ENCODE data around the gene PIGR. TPM values are rescaled to one million over a fixed set of nuclear protein-coding genes. Genes with fewer than 3 reads are reported as not detected.
"Not testable (repeated sequence)": the region's sequence is repeated elsewhere in the genome, so short reads cannot be mapped to it uniquely, and the experiment has no call there.

The PIGR gene
- total and polyA plus RNA-seq, 3 experiments from 2014 or later, result 0.04 to 0.33 TPM; not detected in 1

DNA sequence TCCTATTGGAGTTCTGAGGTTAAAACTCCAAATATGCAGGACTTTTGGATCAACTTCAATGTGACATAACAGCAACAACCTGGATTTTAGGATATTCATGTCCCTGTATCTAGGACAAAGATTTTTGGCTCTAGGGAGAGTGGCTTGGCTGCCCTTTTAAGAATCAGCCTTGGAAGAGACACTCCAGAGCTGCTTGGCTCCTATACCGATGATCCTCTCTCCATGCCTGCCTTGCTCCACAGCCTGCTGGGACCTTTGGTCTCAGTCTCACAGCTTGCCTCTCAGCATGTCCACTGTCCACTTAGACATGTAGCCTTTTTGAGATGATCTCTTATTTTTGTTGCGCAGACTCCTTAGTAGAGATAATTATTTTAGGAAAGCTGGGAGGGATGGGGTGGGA lies 20.0 kb downstream of the PIGR start:
- no peaks in the 10 kb centered on the region for H3K9me3 Mint-ChIP-seq
- peak overlapping the region in 5 of 8 donors; percentile 47 to 80 (median 69) for H3K27ac Mint-ChIP-seq
- H3K4me1 Mint-ChIP-seq, result peaks cover 31 to 39% (median 32%) of the 10 kb centered on the region in 3 donors
- no peak for DNase-seq
- H3K27me3 Mint-ChIP-seq, result no peaks in the 10 kb centered on the region
- H3K4me1 ChIP-seq (ENCODE audit: insufficient read depth, low read length), result peaks cover 61% of the 10 kb centered on the region
- ChIA-PET CTCF (interaction anchor here (0.9 to 10.0 kb wide), 6 partner anchors 10 to 192 kb away, joined by 3 to 138 read pairs (median 6); no protein-coding TSS in a partner anchor), POLR2A (interaction anchor here (0.8 kb wide), 1 partner anchor 9 kb away, joined by 3 read pairs; no protein-coding TSS in a partner anchor)
- no peaks in the 10 kb centered on the region for H3K9me3 ChIP-seq (ENCODE audit: low read length)
- no peaks in the 10 kb centered on the region for H3K27me3 ChIP-seq (ENCODE audit: insufficient read depth, low read length, poor library complexity, severe bottlenecking)
- H3K36me3 ChIP-seq (ENCODE audit: insufficient read depth, low read length), result no peaks in the 10 kb centered on the region
- H3K27ac ChIP-seq (ENCODE audit: low read depth, low read length), result no peak overlapping the region
- H3K36me3 Mint-ChIP-seq, result peaks cover 0 to 6% (median 0%) of the 10 kb centered on the region in 3 donors
- H3K4me3 Mint-ChIP-seq, result no peak overlapping the region
- no peak overlapping the region for H3K4me3 ChIP-seq (ENCODE audit: low read length)

DNA sequence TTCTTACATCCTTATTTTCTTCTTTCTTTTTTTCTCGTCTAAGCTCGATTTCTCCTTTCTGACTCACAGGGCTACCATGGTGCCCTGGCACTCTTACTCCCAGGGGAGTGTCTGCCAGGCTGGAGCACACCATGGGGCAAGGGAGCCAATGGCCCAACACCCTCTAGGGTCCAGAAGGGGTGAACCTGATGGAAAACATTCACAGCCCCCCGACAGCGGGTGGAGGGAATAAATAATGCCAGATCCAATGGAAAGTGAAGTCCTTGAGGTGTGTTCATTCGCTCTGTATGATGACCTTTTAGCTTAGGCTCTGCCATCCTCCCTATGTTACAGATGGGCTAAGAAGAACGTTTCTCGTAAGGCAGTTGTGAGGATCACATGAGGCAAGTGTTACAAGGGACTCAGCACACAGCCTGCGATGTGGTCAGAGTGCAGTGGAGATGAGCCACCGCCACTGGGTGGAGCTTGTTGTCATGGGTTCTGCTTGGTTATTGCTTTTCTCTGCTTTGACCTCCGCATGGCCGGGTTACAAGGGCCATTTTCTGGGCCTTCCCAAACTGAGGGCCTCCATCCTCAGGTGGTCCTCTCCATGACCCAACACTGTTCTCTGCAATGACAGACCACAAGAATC lies 21.0 kb downstream of the PIGR start:
- peaks cover 28 to 35% (median 29%) of the 10 kb centered on the region in 3 donors for H3K4me1 Mint-ChIP-seq
- H3K36me3 Mint-ChIP-seq, result peaks cover 3 to 16% (median 8%) of the 10 kb centered on the region in 3 donors
- ChIA-PET POLR2A (interaction anchor here (0.5 to 1.5 kb wide), 8 partner anchors 13 to 396 kb away, joined by 3 to 7 read pairs (median 4); partner anchors contain the start of gene CD55), CTCF (interaction anchor here (0.8 to 10.0 kb wide), 11 partner anchors 8 to 199 kb away, joined by 3 to 138 read pairs (median 5); partner anchors contain the start of gene IL20)
- Histone ChIP-seq H3K36me3 (ENCODE audit: insufficient read depth, low read length) (no peaks in the 10 kb centered on the region), H3K27ac (ENCODE audit: low read depth, low read length) (peak overlapping the region; percentile 27), H3K9me3 (ENCODE audit: low read length) (no peaks in the 10 kb centered on the region), H3K4me3 (ENCODE audit: low read length) (no peak overlapping the region), H3K27me3 (ENCODE audit: insufficient read depth, low read length, poor library complexity, severe bottlenecking) (no peaks in the 10 kb centered on the region), H3K4me1 (ENCODE audit: insufficient read depth, low read length) (peaks cover 51% of the 10 kb centered on the region)
- no peak overlapping the region for H3K27ac Mint-ChIP-seq
- no peaks in the 10 kb centered on the region for H3K9me3 Mint-ChIP-seq
- DNase-seq, result peak; percentile 32 to 83 (median 63)
- H3K27me3 Mint-ChIP-seq, result no peaks in the 10 kb centered on the region
- H3K4me3 Mint-ChIP-seq, result no peak overlapping the region

DNA sequence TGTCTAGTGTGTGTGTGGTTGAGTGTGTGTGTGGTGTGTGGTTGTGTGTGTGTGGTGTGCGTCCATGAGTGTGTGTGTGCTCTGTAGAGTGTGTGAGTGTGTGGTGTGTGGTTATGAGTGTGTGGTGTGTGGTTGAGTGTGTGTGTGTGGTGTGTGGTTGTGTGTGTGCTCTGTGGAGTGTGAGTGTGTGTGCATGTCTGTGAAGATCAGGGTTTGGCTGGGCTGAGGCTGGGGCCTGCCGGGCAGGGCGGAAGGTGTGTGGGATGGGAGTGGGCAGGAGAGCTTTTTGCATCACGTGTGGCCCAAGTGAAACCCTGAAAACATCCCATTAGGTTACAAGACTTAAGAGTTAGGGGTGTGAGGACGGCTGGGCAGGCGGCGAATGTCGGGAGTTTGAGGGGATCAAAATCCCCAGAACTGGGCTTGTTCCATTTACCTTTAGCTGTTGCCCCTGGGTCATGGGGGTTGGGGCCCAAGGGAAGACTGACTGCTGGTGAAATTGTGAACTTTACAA lies 21.6 kb downstream of the PIGR start:
- H3K27me3 Mint-ChIP-seq, result no peaks in the 10 kb centered on the region
- ChIA-PET CTCF (interaction anchor here (0.8 to 10.0 kb wide), 11 partner anchors 9 to 198 kb away, joined by 3 to 138 read pairs (median 5); partner anchors contain the start of gene IL20), POLR2A (interaction anchor here (0.9 to 1.5 kb wide), 5 partner anchors 16 to 397 kb away, joined by 3 to 5 read pairs (median 3); partner anchors contain the start of gene CD55)
- H3K4me3 Mint-ChIP-seq, result no peak overlapping the region
- no peak overlapping the region for H3K27ac Mint-ChIP-seq
- Histone ChIP-seq H3K27me3 (ENCODE audit: insufficient read depth, low read length, poor library complexity, severe bottlenecking) (no peaks in the 10 kb centered on the region), H3K27ac (ENCODE audit: low read depth, low read length) (peak overlapping the region; percentile 7), H3K4me1 (ENCODE audit: insufficient read depth, low read length) (peaks cover 45% of the 10 kb centered on the region), H3K4me3 (ENCODE audit: low read length) (peak overlapping the region; percentile 81), H3K9me3 (ENCODE audit: low read length) (no peaks in the 10 kb centered on the region), H3K36me3 (ENCODE audit: insufficient read depth, low read length) (no peaks in the 10 kb centered on the region)
- DNase-seq, result peak in 1 of 5 donors; percentile 56
- no peaks in the 10 kb centered on the region for H3K9me3 Mint-ChIP-seq
- H3K4me1 Mint-ChIP-seq, result peaks cover 26 to 32% (median 29%) of the 10 kb centered on the region in 3 donors
- H3K36me3 Mint-ChIP-seq, result peaks cover 7 to 20% (median 13%) of the 10 kb centered on the region in 3 donors

DNA sequence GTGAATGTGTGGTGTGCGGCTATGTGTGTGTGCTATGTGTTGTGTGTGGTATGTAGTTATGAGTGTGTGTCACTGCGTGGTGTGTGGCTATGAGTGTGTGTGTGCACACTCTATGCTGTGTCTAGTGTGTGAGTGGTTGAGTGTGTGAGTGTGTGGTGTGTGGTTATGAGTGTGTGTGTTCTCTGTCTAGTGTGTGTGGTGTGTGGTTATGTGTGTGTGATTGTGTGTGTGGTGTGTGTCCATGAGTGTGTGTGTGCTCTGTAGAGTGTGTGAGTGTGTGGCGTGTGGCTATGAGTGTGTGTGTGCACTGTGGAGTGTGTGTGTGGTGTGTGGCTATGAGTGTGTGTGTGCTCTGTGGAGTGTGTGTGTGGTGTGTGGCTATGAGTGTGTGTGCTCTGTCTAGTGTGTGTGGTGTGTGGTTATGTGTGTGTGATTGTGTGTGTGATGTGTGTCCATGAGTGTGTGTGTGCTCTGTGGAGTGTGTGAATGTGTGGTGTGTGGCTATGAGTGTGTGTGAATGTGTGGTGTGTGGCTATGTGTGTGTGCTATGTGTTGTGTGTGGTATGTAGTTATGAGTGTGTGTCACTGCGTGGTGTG lies 22.2 kb downstream of the PIGR start:
- H3K4me3 ChIP-seq (ENCODE audit: low read length), result peak overlapping the region; percentile 81
- ChIA-PET POLR2A (interaction anchor here (1.5 to 3.7 kb wide), 3 partner anchors 15 to 189 kb away, joined by 5 to 22 read pairs (median 5); no protein-coding TSS in a partner anchor), CTCF (interaction anchor here (0.8 to 10.0 kb wide), 9 partner anchors 9 to 198 kb away, joined by 3 to 138 read pairs (median 5); partner anchors contain the start of gene IL20)
- H3K9me3 Mint-ChIP-seq; H3K27me3 Mint-ChIP-seq; H3K27me3 ChIP-seq (ENCODE audit: insufficient read depth, low read length, poor library complexity, severe bottlenecking); H3K36me3 ChIP-seq (ENCODE audit: insufficient read depth, low read length); H3K27ac Mint-ChIP-seq; H3K9me3 ChIP-seq (ENCODE audit: low read length); DNase-seq; H3K4me3 Mint-ChIP-seq: not testable (repeated sequence)
- peaks cover 44% of the 10 kb centered on the region for H3K4me1 ChIP-seq (ENCODE audit: insufficient read depth, low read length)
- Mint-ChIP-seq H3K36me3 (peaks cover 7 to 23% (median 13%) of the 10 kb centered on the region in 3 donors), H3K4me1 (peaks cover 24 to 32% (median 27%) of the 10 kb centered on the region in 3 donors)
- H3K27ac ChIP-seq (ENCODE audit: low read depth, low read length), result peak overlapping the region; percentile 7

DNA sequence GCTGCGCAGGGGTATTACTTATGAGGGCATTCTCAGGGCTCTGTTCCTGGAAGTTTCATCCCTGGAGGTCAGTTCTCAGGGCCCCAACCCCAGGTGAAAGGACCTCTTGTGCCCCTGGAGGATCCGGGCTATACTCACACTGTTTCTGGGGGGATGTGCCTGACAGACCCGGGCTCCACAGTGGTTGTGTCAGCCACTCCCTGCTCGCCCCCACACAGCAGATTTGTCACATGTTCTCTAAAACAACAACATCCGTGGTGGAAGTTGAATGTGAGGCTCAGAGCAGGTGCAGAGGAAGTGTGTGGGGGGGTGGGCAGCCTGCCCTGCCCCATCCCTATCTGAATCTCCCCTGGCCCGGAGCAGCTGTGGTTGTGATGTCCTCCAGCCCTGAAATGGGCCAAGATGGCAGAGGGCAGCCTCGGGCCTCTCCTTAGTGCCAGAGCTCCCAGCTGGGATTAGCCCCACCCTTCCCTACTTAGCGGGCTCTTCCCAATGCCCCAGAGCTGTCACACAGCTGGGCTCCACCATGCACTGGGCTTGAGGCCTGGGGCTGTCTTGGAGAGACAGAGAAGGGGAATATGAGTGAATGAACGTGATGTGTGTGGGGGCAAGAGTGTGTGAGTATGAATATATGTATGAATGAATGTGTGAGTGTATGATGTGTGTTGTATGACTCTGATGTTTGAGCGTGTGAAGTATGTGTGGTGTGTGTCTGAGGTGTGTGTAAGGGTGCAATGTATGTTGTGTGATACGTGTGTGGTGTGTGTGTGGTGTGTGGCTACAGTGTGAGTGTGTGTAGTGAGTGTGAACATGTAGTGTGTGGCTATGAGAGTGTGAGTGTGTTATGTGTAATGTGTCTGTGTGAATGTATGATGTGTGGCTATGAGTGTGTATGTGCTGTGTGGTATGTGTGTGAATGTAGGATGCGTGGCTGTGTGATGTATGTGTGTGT lies 23.0 kb downstream of the PIGR start:
- no peaks in the 10 kb centered on the region for H3K9me3 Mint-ChIP-seq
- H3K4me3 ChIP-seq (ENCODE audit: low read length), result peak overlapping the region; percentile 81

DNA sequence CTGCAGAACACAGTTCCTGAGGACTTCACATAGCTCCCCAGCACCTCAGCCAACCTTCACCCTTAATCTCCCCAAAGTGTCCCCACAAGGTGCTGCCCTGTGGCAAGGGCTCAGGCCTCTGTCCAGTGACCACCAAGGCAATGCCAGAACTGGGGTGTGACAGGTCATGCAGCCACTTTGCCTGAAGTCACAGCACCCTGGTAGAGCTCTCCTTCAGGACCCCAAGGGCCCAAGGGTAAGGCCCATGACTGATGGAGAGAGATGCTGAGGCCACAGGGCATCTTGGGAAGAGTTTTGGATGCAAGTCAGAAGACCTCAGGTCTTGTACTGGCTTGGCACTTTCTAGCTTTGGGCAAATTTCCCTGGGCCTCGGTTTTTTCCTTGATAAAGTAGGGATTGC lies 23.7 kb downstream of the PIGR start:
- DNase-seq, result no peak
- no peaks in the 10 kb centered on the region for H3K27me3 ChIP-seq (ENCODE audit: insufficient read depth, low read length, poor library complexity, severe bottlenecking)
- Mint-ChIP-seq H3K9me3 (no peaks in the 10 kb centered on the region), H3K36me3 (peaks cover 15 to 34% (median 20%) of the 10 kb centered on the region in 3 donors), H3K4me1 (peaks cover 30 to 36% (median 34%) of the 10 kb centered on the region in 3 donors), H3K27ac (peak overlapping the region in 1 of 8 donors; percentile 88), H3K27me3 (no peaks in the 10 kb centered on the region), H3K4me3 (no peak overlapping the region)
- ChIA-PET POLR2A (interaction anchor here (0.7 to 3.7 kb wide), 9 partner anchors 8 to 399 kb away, joined by 3 to 25 read pairs (median 5); partner anchors contain the start of gene CD55), CTCF (interaction anchor here (0.6 to 3.5 kb wide), 12 partner anchors 10 to 196 kb away, joined by 3 to 74 read pairs (median 4); no protein-coding TSS in a partner anchor)
- no peaks in the 10 kb centered on the region for H3K36me3 ChIP-seq (ENCODE audit: insufficient read depth, low read length)
- H3K9me3 ChIP-seq (ENCODE audit: low read length), result no peaks in the 10 kb centered on the region
- peaks cover 59% of the 10 kb centered on the region for H3K4me1 ChIP-seq (ENCODE audit: insufficient read depth, low read length)
- peak overlapping the region; percentile 71 for H3K27ac ChIP-seq (ENCODE audit: low read depth, low read length)
- H3K4me3 ChIP-seq (ENCODE audit: low read length), result peak overlapping the region; percentile 81

More for the DNA sequence above, 23.0 kb downstream of the PIGR start:
- Histone ChIP-seq H3K9me3 (ENCODE audit: low read length) (no peaks in the 10 kb centered on the region), H3K36me3 (ENCODE audit: insufficient read depth, low read length) (no peaks in the 10 kb centered on the region), H3K4me1 (ENCODE audit: insufficient read depth, low read length) (peaks cover 51% of the 10 kb centered on the region), H3K27me3 (ENCODE audit: insufficient read depth, low read length, poor library complexity, severe bottlenecking) (no peaks in the 10 kb centered on the region), H3K27ac (ENCODE audit: low read depth, low read length) (peak overlapping the region; percentile 71)
- H3K4me3 Mint-ChIP-seq, result no peak overlapping the region
- H3K27me3 Mint-ChIP-seq, result no peaks in the 10 kb centered on the region
- H3K4me1 Mint-ChIP-seq, result peaks cover 29 to 36% (median 31%) of the 10 kb centered on the region in 3 donors
- H3K27ac Mint-ChIP-seq, result no peak overlapping the region
- POLR2A ChIA-PET, result interaction anchor here (2.0 to 3.7 kb wide), 2 partner anchors 9 to 15 kb away, joined by 8 to 22 read pairs; no protein-coding TSS in a partner anchor
- peak; percentile 36 to 90 (median 78) for DNase-seq
- CTCF ChIA-PET, result interaction anchor here (0.8 to 3.5 kb wide), 9 partner anchors 9 to 197 kb away, joined by 3 to 74 read pairs (median 5); no protein-coding TSS in a partner anchor
- peaks cover 10 to 28% (median 14%) of the 10 kb centered on the region in 3 donors for H3K36me3 Mint-ChIP-seq

All from CD8-positive, alpha-beta memory T cell (primary cell).